Mesenchymal stem cell (in vitro differentiated cells and primary cell): Measurements from ENCODE around the gene GABRG3.

Source experiments
- DNase-seq: peaks from one replicate; pipeline ENCODE4 v3.0.0-alpha.2; 2013
- H2AFZ ChIP-seq: one replicate; pipeline ENCODE4 v1.6.1; 2013; ENCODE audit warnings: low read depth, mild to moderate bottlenecking, control low read depth, inconsistent platforms, low read length, moderate library complexity
- H2AK5ac ChIP-seq: 2 replicates; pipeline ENCODE4 v1.6.1; 2013; ENCODE audit warnings: low read length, moderate library complexity, mild to moderate bottlenecking, inconsistent platforms; ENCODE audit not compliant: severe bottlenecking
- H2BK120ac ChIP-seq: one replicate; pipeline ENCODE4 v1.6.1; 2013; ENCODE audit warnings: low read depth, mild to moderate bottlenecking, inconsistent platforms, low read length, moderate library complexity
- H2BK12ac ChIP-seq, 2 experiments: one replicate each; pipeline ENCODE4 v1.6.1; 2013; ENCODE audit warnings: inconsistent platforms in 2 of 2, low read length in 2 of 2, mild to moderate bottlenecking in 2 of 2, moderate library complexity in 2 of 2, control low read depth in 1 of 2
- H2BK15ac ChIP-seq: one replicate; pipeline ENCODE4 v1.6.1; 2013; ENCODE audit warnings: mild to moderate bottlenecking, low read depth, inconsistent platforms; ENCODE audit not compliant: poor library complexity, severe bottlenecking
- H2BK5ac ChIP-seq: 2 replicates; pipeline ENCODE4 v1.6.1; 2013; ENCODE audit warnings: low read depth, mild to moderate bottlenecking, low read length, control low read depth, inconsistent platforms; ENCODE audit not compliant: poor library complexity, severe bottlenecking
- H3K14ac ChIP-seq, 2 experiments: one replicate each; pipeline ENCODE4 v1.6.1; 2013; ENCODE audit warnings: inconsistent platforms in 2 of 2, low read length in 2 of 2, control low read depth in 1 of 2, mild to moderate bottlenecking in 1 of 2, moderate library complexity in 1 of 2
- H3K18ac ChIP-seq, 2 experiments: one replicate each; pipeline ENCODE4 v1.6.1; 2013; ENCODE audit warnings: inconsistent platforms in 2 of 2, low read length in 2 of 2, control low read depth in 1 of 2, low read depth in 1 of 2, mild to moderate bottlenecking in 1 of 2
- H3K23ac ChIP-seq, 2 experiments: one replicate each; pipeline ENCODE4 v1.6.1; 2013; ENCODE audit warnings: inconsistent platforms in 2 of 2, low read length in 2 of 2, mild to moderate bottlenecking in 2 of 2, moderate library complexity in 2 of 2, control low read depth in 1 of 2
- H3K27ac ChIP-seq: 2 replicates; pipeline ENCODE4 v1.5.1; 2013; ENCODE audit warnings: mild to moderate bottlenecking, moderate library complexity, low read length, control low read depth, inconsistent platforms; ENCODE audit not compliant: poor library complexity, severe bottlenecking
- H3K27me3 ChIP-seq, 2 experiments: 2 replicates each; pipeline versions ENCODE4 v1.6.1 to v1.7.0; 2013; ENCODE audit warnings: low read length in 2 of 2, mild to moderate bottlenecking in 2 of 2, moderate library complexity in 2 of 2, control low read depth in 1 of 2, inconsistent platforms in 1 of 2; ENCODE audit not compliant: control insufficient read depth in 1 of 2, insufficient read depth in 1 of 2
- H3K36me3 ChIP-seq, 2 experiments: 2 replicates each; pipeline versions ENCODE4 v1.6.1 to v1.7.0; 2013; ENCODE audit warnings: low read length in 2 of 2, control low read depth in 1 of 2, inconsistent platforms in 1 of 2, low read depth in 1 of 2, mild to moderate bottlenecking in 1 of 2; ENCODE audit not compliant: insufficient read depth in 2 of 2, control insufficient read depth in 1 of 2
- H3K4ac ChIP-seq, 2 experiments: one replicate each; pipeline ENCODE4 v1.6.1; 2013; ENCODE audit warnings: inconsistent platforms in 2 of 2, low read length in 2 of 2, mild to moderate bottlenecking in 2 of 2, moderate library complexity in 2 of 2, control low read depth in 1 of 2, low read depth in 1 of 2
- H3K4me1 ChIP-seq: 2 replicates; pipeline ENCODE4 v1.6.1; 2013; ENCODE audit warnings: low read depth, low read length, control low read depth; ENCODE audit not compliant: control insufficient read depth, insufficient read depth
- H3K4me2 ChIP-seq: 2 replicates; pipeline ENCODE4 v1.6.1; 2013; ENCODE audit warnings: low read length, mild to moderate bottlenecking, inconsistent platforms; ENCODE audit not compliant: poor library complexity, severe bottlenecking
- H3K4me3 ChIP-seq, 2 experiments: 2 replicates each; pipeline versions ENCODE4 v1.5.1 to v1.7.0; 2013; ENCODE audit warnings: low read length in 2 of 2, mild to moderate bottlenecking in 2 of 2, control low read depth in 1 of 2, low read depth in 1 of 2; ENCODE audit not compliant: insufficient read depth in 1 of 2
- H3K79me1 ChIP-seq: replicated peaks from 2 replicates; pipeline ENCODE4 v1.6.1; 2013; ENCODE audit warnings: mild to moderate bottlenecking, control low read depth, low read length, inconsistent platforms; ENCODE audit not compliant: poor library complexity, severe bottlenecking
- H3K9ac ChIP-seq: 2 replicates; pipeline ENCODE4 v1.7.0; 2013; ENCODE audit warnings: mild to moderate bottlenecking, low read length, moderate library complexity
- H3K9me3 ChIP-seq: 2 replicates; pipeline ENCODE4 v1.7.0; 2013; ENCODE audit warnings: mild to moderate bottlenecking, low read length; ENCODE audit not compliant: control insufficient read depth
- H4K8ac ChIP-seq: one replicate; pipeline ENCODE4 v1.6.1; 2013; ENCODE audit warnings: inconsistent platforms, mild to moderate bottlenecking, low read length, moderate library complexity
- H4K91ac ChIP-seq: one replicate; pipeline ENCODE4 v1.6.1; 2013; ENCODE audit warnings: mild to moderate bottlenecking, low read length, inconsistent platforms
- WGBS: methylation state at CpG from one replicate; pipeline ENCODE4 v1.1.7; 2013; ENCODE audit warnings: mixed read lengths; 5-methylcytosine and 5-hydroxymethylcytosine counted together

GABRG3 gene

GRCh38 chr15:27084844-27085243 is 113.9 kb downstream of the GABRG3 start:
- Histone ChIP-seq H3K27ac (no peak overlapping the region), H3K36me3 (no peaks in the 10 kb centered on the region), H3K9ac (no peak overlapping the region), H3K14ac (no peak overlapping the region), H2BK12ac (no peak overlapping the region), H3K4me3 (no peak overlapping the region), H3K4me2 (no peak overlapping the region), H3K4me1 (no peaks in the 10 kb centered on the region), H3K79me1 (no peaks in the 10 kb centered on the region), H2BK15ac (no peak overlapping the region), H2BK5ac (no peak overlapping the region), H2AK5ac (no peak overlapping the region), H3K23ac (no peak overlapping the region), H3K27me3 (no peaks in the 10 kb centered on the region), H3K18ac (no peak overlapping the region), H2BK120ac (no peak overlapping the region), H4K91ac (no peak overlapping the region), H2AFZ (no peak overlapping the region), H3K9me3 (no peaks in the 10 kb centered on the region), H3K4ac (no peak overlapping the region), H4K8ac (no peak overlapping the region)
- WGBS: 68% methylated on average over 3 of the region's 3 CpGs
- no peak for DNase-seq

- Histone ChIP-seq H2BK15ac (no peak overlapping the region), H3K27me3 (no peaks in the 10 kb centered on the region), H2BK120ac (no peak overlapping the region), H3K23ac (no peak overlapping the region), H3K79me1 (no peaks in the 10 kb centered on the region), H3K9ac (no peak overlapping the region), H2AK5ac (no peak overlapping the region), H3K36me3 (no peaks in the 10 kb centered on the region), H3K18ac (no peak overlapping the region), H3K14ac (no peak overlapping the region), H3K27ac (no peak overlapping the region), H3K9me3 (no peaks in the 10 kb centered on the region), H4K91ac (no peak overlapping the region), H2BK5ac (no peak overlapping the region), H2BK12ac (no peak overlapping the region), H2AFZ (no peak overlapping the region), H4K8ac (peak overlapping the region; percentile 14), H3K4ac (no peak overlapping the region), H3K4me2 (no peak overlapping the region), H3K4me3 (no peak overlapping the region), H3K4me1 (no peaks in the 10 kb centered on the region)
- WGBS: 55% methylated on average over 4 of the region's 5 CpGs
- DNase-seq: no peak
These were observed 115.2 kb downstream of the GABRG3 start for GRCh38 chr15:27086149-27086548.

- Histone ChIP-seq H2BK15ac (no peak overlapping the region), H3K9me3 (no peaks in the 10 kb centered on the region), H3K4me2 (no peak overlapping the region), H3K9ac (no peak overlapping the region), H3K4me3 (no peak overlapping the region), H3K36me3 (no peaks in the 10 kb centered on the region), H2AFZ (no peak overlapping the region), H2BK12ac (no peak overlapping the region), H2BK120ac (no peak overlapping the region), H3K23ac (no peak overlapping the region), H3K27ac (no peak overlapping the region), H3K18ac (no peak overlapping the region), H3K4ac (no peak overlapping the region), H4K8ac (no peak overlapping the region), H3K4me1 (no peaks in the 10 kb centered on the region), H4K91ac (no peak overlapping the region), H2AK5ac (no peak overlapping the region), H3K27me3 (no peaks in the 10 kb centered on the region), H3K79me1 (no peaks in the 10 kb centered on the region), H3K14ac (no peak overlapping the region), H2BK5ac (no peak overlapping the region)
- WGBS: 78% methylated on average over 11 of the region's 11 CpGs
- no peak for DNase-seq
These were observed 115.8 kb downstream of the GABRG3 start for GRCh38 chr15:27086805-27087204.

GRCh38 chr15:27087651-27088583 is 116.9 kb downstream of the GABRG3 start:
- Histone ChIP-seq H2BK12ac (no peak overlapping the region), H3K27ac (no peak overlapping the region), H2BK5ac (no peak overlapping the region)

More at GRCh38 chr15:27087651-27088583, 116.9 kb downstream of the GABRG3 start:
- 84% methylated on average over 27 of the region's 27 CpGs for WGBS
- no peak overlapping the region for H4K8ac ChIP-seq
- H3K4ac ChIP-seq: no peak overlapping the region
- H3K23ac ChIP-seq: no peak overlapping the region
- no peaks in the 10 kb centered on the region for H3K9me3 ChIP-seq
- H3K36me3 ChIP-seq: no peaks in the 10 kb centered on the region
- no peak overlapping the region for H3K4me3 ChIP-seq
- H2BK120ac ChIP-seq: no peak overlapping the region
- no peaks in the 10 kb centered on the region for H3K27me3 ChIP-seq
- no peak overlapping the region for H3K18ac ChIP-seq
- no peaks in the 10 kb centered on the region for H3K79me1 ChIP-seq
- DNase-seq: no peak
- no peak overlapping the region for H3K9ac ChIP-seq
- H2AFZ ChIP-seq: no peak overlapping the region
- no peak overlapping the region for H3K4me2 ChIP-seq
- no peak overlapping the region for H2AK5ac ChIP-seq
- no peaks in the 10 kb centered on the region for H3K4me1 ChIP-seq
- no peak overlapping the region for H4K91ac ChIP-seq
- no peak overlapping the region for H3K14ac ChIP-seq
- no peak overlapping the region for H2BK15ac ChIP-seq
